ENCODE data around the gene PACRG.

Gene PACRG

GRCh38 chr6:162699961-162700360 lies 27.8 kb upstream of the PACRG start:
- Histone ChIP-seq H3K9ac (no peak overlapping the region), H3K27ac (no peak overlapping the region), H3K4me3 (IDR thresholded peaks at IDR 0.05; ENCODE audit: insufficient read depth, low read depth, low read length) (no peak overlapping the region), H3K4me1 (ENCODE audit: low read depth, poor library complexity, severe bottlenecking) (no peaks in the 10 kb centered on the region), H3K4me2 (no peak overlapping the region), H3K27me3 (ENCODE audit: insufficient read depth, low read depth) (no peaks in the 10 kb centered on the region), H3K36me3 (ENCODE audit: insufficient read depth) (no peaks in the 10 kb centered on the region), H4K20me1 (ENCODE audit: insufficient read depth) (no peaks in the 10 kb centered on the region), H3K79me2 (ENCODE audit: insufficient read depth, low read depth) (no peaks in the 10 kb centered on the region), H2AFZ (ENCODE audit: low read depth) (no peak overlapping the region)
- TF ChIP-seq CTCF (conservative IDR thresholded peaks at IDR 0.05; ENCODE audit: low read depth, low read length) = no peak

- no peaks in the 10 kb centered on the region for H4K20me1 ChIP-seq (ENCODE audit: insufficient read depth)
- H3K27ac ChIP-seq = no peak overlapping the region
- H3K4me2 ChIP-seq = no peak overlapping the region
- H3K79me2 ChIP-seq (ENCODE audit: insufficient read depth, low read depth) = no peaks in the 10 kb centered on the region
- H3K4me1 ChIP-seq (ENCODE audit: low read depth, poor library complexity, severe bottlenecking) = no peaks in the 10 kb centered on the region
- TF ChIP-seq CTCF (conservative IDR thresholded peaks at IDR 0.05; ENCODE audit: low read depth, low read length) = no peak
- no peak overlapping the region for H2AFZ ChIP-seq (ENCODE audit: low read depth)
- no peaks in the 10 kb centered on the region for H3K27me3 ChIP-seq (ENCODE audit: insufficient read depth, low read depth)
- no peaks in the 10 kb centered on the region for H3K36me3 ChIP-seq (ENCODE audit: insufficient read depth)
- H3K9ac ChIP-seq = no peak overlapping the region
- H3K4me3 ChIP-seq (IDR thresholded peaks at IDR 0.05; ENCODE audit: insufficient read depth, low read depth, low read length) = no peak overlapping the region
Observed at GRCh38 chr6:162700966-162701365, 26.8 kb upstream of the PACRG start.

- no peak overlapping the region for H2AFZ ChIP-seq (ENCODE audit: low read depth)
- no peaks in the 10 kb centered on the region for H4K20me1 ChIP-seq (ENCODE audit: insufficient read depth)
- no peaks in the 10 kb centered on the region for H3K79me2 ChIP-seq (ENCODE audit: insufficient read depth, low read depth)
- no peak overlapping the region for H3K9ac ChIP-seq
- TF ChIP-seq CTCF (conservative IDR thresholded peaks at IDR 0.05; ENCODE audit: low read depth, low read length) = no peak
- H3K4me1 ChIP-seq (ENCODE audit: low read depth, poor library complexity, severe bottlenecking) = no peaks in the 10 kb centered on the region
- no peaks in the 10 kb centered on the region for H3K27me3 ChIP-seq (ENCODE audit: insufficient read depth, low read depth)
- no peak overlapping the region for H3K27ac ChIP-seq
- no peak overlapping the region for H3K4me3 ChIP-seq (IDR thresholded peaks at IDR 0.05; ENCODE audit: insufficient read depth, low read depth, low read length)
- H3K4me2 ChIP-seq = no peak overlapping the region
- no peaks in the 10 kb centered on the region for H3K36me3 ChIP-seq (ENCODE audit: insufficient read depth)
Observed at GRCh38 chr6:162701551-162701950, 26.2 kb upstream of the PACRG start.

GRCh38 chr6:162702446-162702845 lies 25.3 kb upstream of the PACRG start:
- H4K20me1 ChIP-seq (ENCODE audit: insufficient read depth) = no peaks in the 10 kb centered on the region
- H3K4me1 ChIP-seq (ENCODE audit: low read depth, poor library complexity, severe bottlenecking) = no peaks in the 10 kb centered on the region
- H3K79me2 ChIP-seq (ENCODE audit: insufficient read depth, low read depth) = no peaks in the 10 kb centered on the region
- no peaks in the 10 kb centered on the region for H3K36me3 ChIP-seq (ENCODE audit: insufficient read depth)
- H3K27ac ChIP-seq = no peak overlapping the region
- H3K27me3 ChIP-seq (ENCODE audit: insufficient read depth, low read depth) = no peaks in the 10 kb centered on the region
- no peak overlapping the region for H3K4me2 ChIP-seq
- H3K4me3 ChIP-seq (IDR thresholded peaks at IDR 0.05; ENCODE audit: insufficient read depth, low read depth, low read length) = no peak overlapping the region
- no peak overlapping the region for H2AFZ ChIP-seq (ENCODE audit: low read depth)
- no peak for TF ChIP-seq CTCF (conservative IDR thresholded peaks at IDR 0.05; ENCODE audit: low read depth, low read length)
- no peak overlapping the region for H3K9ac ChIP-seq

GRCh38 chr6:162704001-162704400 lies 23.8 kb upstream of the PACRG start:
- Histone ChIP-seq H4K20me1 (ENCODE audit: insufficient read depth) (no peaks in the 10 kb centered on the region), H3K4me1 (ENCODE audit: low read depth, poor library complexity, severe bottlenecking) (no peaks in the 10 kb centered on the region), H3K4me3 (IDR thresholded peaks at IDR 0.05; ENCODE audit: insufficient read depth, low read depth, low read length) (no peak overlapping the region), H3K79me2 (ENCODE audit: insufficient read depth, low read depth) (no peaks in the 10 kb centered on the region), H3K27me3 (ENCODE audit: insufficient read depth, low read depth) (no peaks in the 10 kb centered on the region), H3K36me3 (ENCODE audit: insufficient read depth) (no peaks in the 10 kb centered on the region), H3K9ac (no peak overlapping the region), H3K4me2 (no peak overlapping the region), H2AFZ (ENCODE audit: low read depth) (no peak overlapping the region), H3K27ac (no peak overlapping the region)
- no peak for TF ChIP-seq CTCF (conservative IDR thresholded peaks at IDR 0.05; ENCODE audit: low read depth, low read length)
